Activated CD4-positive, alpha-beta T cell treated with anti-CD3 and anti-CD28 coated beads for 36 hours (primary cell): Measurements from ENCODE around the gene RPN1. TPM values are rescaled to one million over a fixed set of nuclear protein-coding genes. Genes with fewer than 3 reads are reported as not detected.

ENCODE experiments used
- ATAC-seq: fragments of 200-7000 bp; cut with Tn5 transposase; one replicate; pipeline ENCODE4 v1.10.0; 2021; ENCODE audit warnings: mild to moderate bottlenecking, moderate library complexity
- CTCF ChIA-PET: fragments of 350-600 bp; sonication (Branson Sonifier 250); formaldehyde crosslinking; loops from one replicate; lab custom pipeline; 2021; ENCODE audit warnings: antibody characterized with exemption; lab: Charles Lee
- POLR2A ChIA-PET: fragments of 350-600 bp; sonication (Branson Sonifier 250); formaldehyde crosslinking; loops from one replicate; lab custom pipeline; 2021; ENCODE audit warnings: antibody characterized with exemption, inconsistent platforms; lab: Charles Lee
- DNase-seq: peaks from one replicate; pipeline ENCODE4 v3.0.0-alpha.2; 2020
- H3K27ac Mint-ChIP-seq: one replicate; pipeline ENCODE4 v1.8.0; 2021; ENCODE audit warnings: mixed read lengths
- H3K27me3 Mint-ChIP-seq: one replicate; pipeline ENCODE4 v1.8.0; 2021; ENCODE audit warnings: mixed read lengths
- H3K36me3 Mint-ChIP-seq: one replicate; pipeline ENCODE4 v1.8.0; 2021; ENCODE audit warnings: low read depth, mixed read lengths
- H3K4me1 Mint-ChIP-seq: one replicate; pipeline ENCODE4 v1.8.0; 2021; ENCODE audit warnings: mixed read lengths
- H3K4me3 Mint-ChIP-seq: one replicate; pipeline ENCODE4 v1.8.0; 2021; ENCODE audit warnings: mild to moderate bottlenecking, moderate library complexity, mixed read lengths
- H3K9me3 Mint-ChIP-seq: one replicate; pipeline ENCODE4 v1.8.0; 2021; ENCODE audit warnings: low read depth, mixed read lengths
- intact Hi-C, 2 experiments: fragments of 100-400 bp; cut with DNase I in 1 of 2; cut with micrococcal nuclease in 1 of 2; formaldehyde crosslinking; loops; one replicate each; pipeline versions ENCODE4 v1.14.2 to v1.15.1; 2022 to 2024; cut with DNase I, micrococcal nuclease
- total RNA-seq, 2 experiments: library from RNA; stranded (reverse); gene quantifications; one replicate each; pipeline ENCODE4 v1.2.3, GENCODE V29; 2021

RPN1 gene
- total RNA-seq, 2 experiments from 2014 or later, result 138 to 153 TPM

DNA sequence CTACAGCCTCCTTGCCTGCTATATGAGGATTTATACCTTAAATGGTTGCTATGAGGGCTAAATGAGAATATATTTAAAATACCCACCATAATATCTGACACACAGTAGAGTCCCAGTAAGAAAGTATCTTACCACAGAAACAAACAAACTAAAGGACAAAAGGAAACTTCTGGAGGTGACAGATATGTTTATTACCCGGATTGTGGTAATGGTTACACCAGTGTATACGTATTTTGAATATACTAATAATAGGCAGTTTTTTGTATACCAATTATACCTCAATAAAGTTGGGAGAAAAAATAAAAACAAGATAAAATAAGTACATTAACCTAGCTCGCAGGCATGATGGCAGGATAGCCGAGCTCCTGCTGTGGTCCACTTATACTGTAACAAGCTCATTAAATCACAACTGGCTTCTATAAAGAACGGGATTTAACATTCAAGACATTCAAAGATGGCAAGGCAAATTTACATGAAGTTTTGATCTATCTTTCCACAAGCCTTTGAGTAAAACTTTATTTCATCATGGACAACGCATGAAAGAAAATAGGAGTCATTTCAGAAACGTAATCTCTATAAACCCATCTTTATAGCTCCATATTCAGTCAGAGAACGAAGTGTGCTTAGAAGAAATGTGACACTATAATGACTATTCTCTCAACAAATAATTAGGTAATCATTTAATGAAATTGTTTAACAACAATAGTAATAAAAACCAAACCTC lies 1.5 kb downstream of the RPN1 start:
- DNase-seq (no peak), ATAC-seq (no peak)
- no peaks in the 10 kb centered on the region for H3K9me3 Mint-ChIP-seq
- peaks cover 39% of the 10 kb centered on the region for H3K4me1 Mint-ChIP-seq
- H3K36me3 Mint-ChIP-seq, result peaks cover 27% of the 10 kb centered on the region
- H3K27ac Mint-ChIP-seq, result peak overlapping the region; percentile 71
- CTCF ChIA-PET, result interaction anchor here (0.6 to 1.5 kb wide), 5 partner anchors 11 to 151 kb away, joined by 3 to 7 read pairs (median 3); no protein-coding TSS in a partner anchor
- H3K27me3 Mint-ChIP-seq, result no peaks in the 10 kb centered on the region
- intact Hi-C loops, result no loop called here
- H3K4me3 Mint-ChIP-seq, result peak overlapping the region; percentile 81
- POLR2A ChIA-PET, result interaction anchor here (0.6 to 0.8 kb wide), 3 partner anchors 32 to 955 kb away, joined by 3 read pairs; no protein-coding TSS in a partner anchor

- ATAC-seq, result no peak
- Mint-ChIP-seq H3K9me3 (no peaks in the 10 kb centered on the region), H3K36me3 (peaks cover 32% of the 10 kb centered on the region), H3K27ac (peak overlapping the region; percentile 71), H3K27me3 (no peaks in the 10 kb centered on the region), H3K4me3 (peak overlapping the region; percentile 81), H3K4me1 (peaks cover 35% of the 10 kb centered on the region)
- no peak for DNase-seq
- intact Hi-C loops, result no loop called here
- ChIA-PET CTCF (interaction anchor here (0.7 to 0.9 kb wide), 2 partner anchors 32 to 180 kb away, joined by 4 to 6 read pairs; no protein-coding TSS in a partner anchor), POLR2A (no interaction called here)
Observed at GRCh38 chr3:128648402-128648801, 2.2 kb downstream of the RPN1 start.

GRCh38 chr3:128647307-128647706 lies 3.3 kb downstream of the RPN1 start:
- no peak for ATAC-seq
- peaks cover 40% of the 10 kb centered on the region for H3K36me3 Mint-ChIP-seq

GRCh38 chr3:128634075-128634611 lies 16.5 kb downstream of the RPN1 start:
- Mint-ChIP-seq H3K27ac (no peak overlapping the region), H3K36me3 (peaks cover 46% of the 10 kb centered on the region), H3K4me3 (no peak overlapping the region), H3K9me3 (no peaks in the 10 kb centered on the region), H3K4me1 (peaks cover 8% of the 10 kb centered on the region), H3K27me3 (no peaks in the 10 kb centered on the region)
- ChIA-PET POLR2A (no interaction called here), CTCF (interaction anchor here (0.7 kb wide), 1 partner anchor 16 kb away, joined by 3 read pairs; the partner anchor contains the start of gene RPN1)
- no peak for DNase-seq
- no peak for ATAC-seq
- intact Hi-C loops, result no loop called here

More at GRCh38 chr3:128647307-128647706, 3.3 kb downstream of the RPN1 start:
- H3K4me1 Mint-ChIP-seq, result peaks cover 37% of the 10 kb centered on the region
- ChIA-PET CTCF (interaction anchor here (1.2 to 1.3 kb wide), 2 partner anchors 29 to 140 kb away, joined by 3 to 4 read pairs; no protein-coding TSS in a partner anchor), POLR2A (interaction anchor here (0.6 kb wide), 2 partner anchors 473 to 619 kb away, joined by 3 read pairs; no protein-coding TSS in a partner anchor)
- no peaks in the 10 kb centered on the region for H3K27me3 Mint-ChIP-seq
- no peaks in the 10 kb centered on the region for H3K9me3 Mint-ChIP-seq
- H3K27ac Mint-ChIP-seq, result peak overlapping the region; percentile 3
- no peak for DNase-seq
- intact Hi-C loops, result no loop called here
- no peak overlapping the region for H3K4me3 Mint-ChIP-seq

DNA sequence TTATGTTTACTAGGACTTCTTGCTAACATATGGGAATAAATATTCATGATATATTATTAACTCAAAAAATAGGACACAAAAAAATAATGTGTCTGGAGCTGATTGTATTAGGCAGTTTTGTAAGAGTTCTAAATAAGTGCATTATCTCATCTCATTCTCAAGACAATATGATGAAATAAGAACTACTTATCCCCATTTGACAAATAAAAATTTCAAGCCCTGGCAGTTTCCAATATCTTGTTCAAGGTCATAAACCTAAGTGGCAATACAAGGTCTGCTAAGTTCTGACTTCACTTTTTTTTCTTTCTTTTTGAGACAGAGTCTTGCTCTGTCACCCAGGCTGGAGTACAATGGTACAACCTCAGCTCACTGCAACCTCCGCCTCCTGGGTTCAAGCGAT lies 18.3 kb downstream of the RPN1 start:
- Mint-ChIP-seq H3K9me3 (no peaks in the 10 kb centered on the region), H3K27me3 (no peaks in the 10 kb centered on the region), H3K27ac (no peak overlapping the region), H3K4me1 (peaks cover 1% of the 10 kb centered on the region), H3K4me3 (no peak overlapping the region), H3K36me3 (peaks cover 46% of the 10 kb centered on the region)
- intact Hi-C loops, result no loop called here
- no peak for ATAC-seq
- no peak for DNase-seq
- ChIA-PET CTCF (interaction anchor here (0.9 to 1.4 kb wide), 2 partner anchors 13 to 583 kb away, joined by 3 read pairs; no protein-coding TSS in a partner anchor), POLR2A (no interaction called here)

DNA sequence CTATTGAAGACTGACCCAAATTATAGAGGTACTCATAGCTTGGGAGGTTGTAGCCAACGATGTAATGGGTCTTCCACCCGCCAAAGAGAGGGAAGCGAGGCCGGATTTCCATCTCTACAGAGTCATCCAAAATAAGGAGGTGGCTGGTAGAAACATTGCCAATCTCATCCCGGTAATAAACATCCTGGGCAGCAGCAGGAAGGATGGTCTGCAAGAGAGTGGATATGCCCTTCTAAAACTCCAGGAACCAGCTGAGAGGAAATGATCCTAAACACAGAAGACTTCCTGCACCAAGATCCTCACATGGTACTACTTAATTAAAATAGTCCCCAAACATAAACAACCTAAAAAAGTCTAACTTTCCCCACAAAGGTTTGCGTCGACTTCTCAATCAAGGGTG lies 20.7 kb downstream of the RPN1 start:
- Mint-ChIP-seq H3K27me3 (no peaks in the 10 kb centered on the region), H3K36me3 (peaks cover 63% of the 10 kb centered on the region), H3K4me3 (no peak overlapping the region), H3K9me3 (no peaks in the 10 kb centered on the region), H3K27ac (no peak overlapping the region), H3K4me1 (no peaks in the 10 kb centered on the region)
- ATAC-seq (no peak), DNase-seq (no peak)
- intact Hi-C loops, result no loop called here
- ChIA-PET POLR2A (no interaction called here), CTCF (interaction anchor here (0.7 kb wide), 1 partner anchor 12 kb away, joined by 3 read pairs; no protein-coding TSS in a partner anchor)

DNA sequence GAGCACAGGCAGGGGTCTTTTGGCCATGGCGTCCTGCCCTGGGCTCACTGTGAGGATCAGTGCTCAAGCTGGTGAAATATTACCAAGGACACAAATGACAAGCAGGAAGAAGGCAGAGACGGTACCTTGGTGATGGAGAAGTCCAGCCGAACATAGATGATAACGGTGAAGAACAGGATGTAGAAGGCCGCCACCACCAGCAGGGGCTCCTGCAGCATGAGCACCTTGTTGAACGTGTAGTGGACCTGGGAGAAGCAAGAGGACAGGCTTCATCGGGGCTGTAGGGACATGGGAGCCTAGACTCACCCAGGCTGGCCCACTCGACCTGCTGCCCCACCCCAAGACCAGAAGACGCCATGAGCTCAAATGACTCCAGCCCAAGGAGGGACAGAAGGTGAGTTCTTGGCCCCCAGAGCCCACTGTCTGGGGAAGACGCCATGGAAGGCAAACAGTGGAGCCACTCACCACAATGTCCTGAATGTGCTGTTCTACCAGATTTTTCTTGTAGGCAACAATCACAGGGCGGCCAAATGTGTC lies 25.1 kb downstream of the RPN1 start:
- ChIA-PET POLR2A (no interaction called here), CTCF (interaction anchor here (0.5 to 1.1 kb wide), 4 partner anchors 8 to 66 kb away, joined by 3 to 4 read pairs (median 3); no protein-coding TSS in a partner anchor)
- peaks cover 73% of the 10 kb centered on the region for H3K36me3 Mint-ChIP-seq

GRCh38 chr3:128624526-128625138 lies 26.0 kb downstream of the RPN1 start:
- no peak for ATAC-seq
- POLR2A ChIA-PET, result no interaction called here

More for the DNA sequence above, 25.1 kb downstream of the RPN1 start:
- DNase-seq (no peak), ATAC-seq (no peak)
- Mint-ChIP-seq H3K27ac (peak overlapping the region; percentile 53), H3K27me3 (no peaks in the 10 kb centered on the region), H3K4me3 (no peak overlapping the region), H3K9me3 (no peaks in the 10 kb centered on the region), H3K4me1 (peaks cover 9% of the 10 kb centered on the region)
- intact Hi-C loops, result no loop called here

DNA sequence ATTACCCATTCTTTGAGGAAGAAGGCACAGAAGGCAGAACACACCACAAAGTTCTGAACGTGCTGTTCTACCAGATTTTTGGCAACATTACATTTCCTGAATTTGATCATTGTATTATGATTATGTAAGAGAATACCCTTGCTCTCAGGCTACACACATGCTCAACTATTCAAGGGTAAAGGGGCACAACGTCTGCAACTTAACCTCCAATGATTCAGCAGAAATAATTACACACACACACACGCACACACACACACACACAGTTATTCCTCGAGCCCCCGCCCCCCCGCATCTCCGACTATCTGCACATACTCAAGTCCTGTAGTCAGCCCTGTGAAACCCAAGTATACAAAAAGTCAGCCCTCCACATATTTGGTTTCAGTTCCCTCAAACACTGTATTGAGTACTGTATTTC lies 26.8 kb downstream of the RPN1 start:
- Mint-ChIP-seq H3K36me3 (peaks cover 75% of the 10 kb centered on the region), H3K9me3 (no peaks in the 10 kb centered on the region), H3K27ac (peak overlapping the region; percentile 65), H3K4me3 (no peak overlapping the region), H3K4me1 (peaks cover 24% of the 10 kb centered on the region), H3K27me3 (no peaks in the 10 kb centered on the region)
- POLR2A ChIA-PET, result no interaction called here
- no peak for DNase-seq
- ATAC-seq, result no peak
- CTCF ChIA-PET, result interaction anchor here (0.6 to 1.0 kb wide), 2 partner anchors 10 to 21 kb away, joined by 3 to 4 read pairs; no protein-coding TSS in a partner anchor
- intact Hi-C loops, result no loop called here

More at GRCh38 chr3:128624526-128625138, 26.0 kb downstream of the RPN1 start:
- intact Hi-C loops, result no loop called here
- Mint-ChIP-seq H3K27me3 (no peaks in the 10 kb centered on the region), H3K4me1 (peaks cover 16% of the 10 kb centered on the region), H3K27ac (peak overlapping the region; percentile 15), H3K9me3 (no peaks in the 10 kb centered on the region), H3K36me3 (peaks cover 72% of the 10 kb centered on the region), H3K4me3 (no peak overlapping the region)
- CTCF ChIA-PET, result no interaction called here
- no peak for DNase-seq

DNA sequence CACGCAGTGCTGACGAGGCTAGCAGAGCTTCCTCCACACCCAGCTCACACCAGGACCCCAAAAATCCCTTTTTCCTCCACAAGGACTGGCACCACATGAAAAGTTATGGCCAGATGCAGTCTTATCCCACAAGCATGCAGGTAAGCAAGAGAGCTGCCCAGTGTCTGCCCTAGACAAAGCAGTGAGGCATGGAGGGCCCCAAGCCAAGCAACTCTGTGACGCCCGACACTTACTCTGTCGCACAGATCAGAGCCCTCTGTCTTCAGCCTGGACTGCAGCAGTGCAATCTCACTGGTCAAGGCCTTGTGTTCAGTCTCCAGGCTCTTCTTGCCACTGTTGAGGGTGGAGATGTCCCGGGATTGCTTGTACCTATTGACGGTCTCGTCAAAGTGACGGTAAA lies 28.7 kb downstream of the RPN1 start:
- CTCF ChIA-PET, result interaction anchor here (1.1 kb wide), 1 partner anchor 191 kb away, joined by 3 read pairs; no protein-coding TSS in a partner anchor
- no peak for ATAC-seq

GRCh38 chr3:128621234-128621633 lies 29.4 kb downstream of the RPN1 start:
- intact Hi-C loops, result no loop called here
- ATAC-seq (no peak), DNase-seq (no peak)
- ChIA-PET CTCF (interaction anchor here (1.1 kb wide), 1 partner anchor 192 kb away, joined by 3 read pairs; no protein-coding TSS in a partner anchor), POLR2A (no interaction called here)
- H3K36me3 Mint-ChIP-seq, result peaks cover 69% of the 10 kb centered on the region
- no peaks in the 10 kb centered on the region for H3K9me3 Mint-ChIP-seq
- H3K27me3 Mint-ChIP-seq, result no peaks in the 10 kb centered on the region
- peaks cover 33% of the 10 kb centered on the region for H3K4me1 Mint-ChIP-seq
- peak overlapping the region; percentile 98 for H3K27ac Mint-ChIP-seq
- no peak overlapping the region for H3K4me3 Mint-ChIP-seq

More for the DNA sequence above, 28.7 kb downstream of the RPN1 start:
- Mint-ChIP-seq H3K27ac (peak overlapping the region; percentile 37), H3K4me1 (peaks cover 33% of the 10 kb centered on the region), H3K4me3 (no peak overlapping the region), H3K9me3 (no peaks in the 10 kb centered on the region), H3K36me3 (peaks cover 76% of the 10 kb centered on the region), H3K27me3 (no peaks in the 10 kb centered on the region)
- DNase-seq, result no peak
- POLR2A ChIA-PET, result no interaction called here
- intact Hi-C loops, result no loop called here
